ENCODE data around the gene WDR18. TPM values are rescaled to one million over a fixed set of nuclear protein-coding genes. Genes with fewer than 3 reads are reported as not detected.

Gene WDR18
- polyA plus RNA-seq, 1 of the 3 experiments (the other 2 are of a cell fraction), result 47.9 TPM

GRCh38 chr19:948842-949496 lies 35.2 kb upstream of the WDR18 start:
- Histone ChIP-seq H3K9me2 (no peaks in the 10 kb centered on the region), H3K4me2 (no peak overlapping the region), H3K4me3 (ENCODE audit: low read depth in 2 of 2, low read length in 1 of 2) (no peak overlapping the region), H3K36me3 (replicated peaks in 1 of 2; ENCODE audit: control insufficient read depth in 1 of 2, insufficient read depth in 2 of 2, low read length in 1 of 2) (peaks cover 0 to 4% of the 10 kb centered on the region in 2 experiments), H4K20me1 (ENCODE audit: insufficient read depth) (peaks cover 41% of the 10 kb centered on the region; the same call in 1 of the 2 replicates), H3K79me2 (ENCODE audit: insufficient read depth) (peaks cover 8% of the 10 kb centered on the region; the same call in 1 of the 2 replicates), H3K9ac (no peak overlapping the region), H3F3A (replicated peaks; ENCODE audit: insufficient read depth) (no peaks in the 10 kb centered on the region), H3K9me3 (no peaks in the 10 kb centered on the region), H3K27me3 (ENCODE audit: insufficient read depth) (no peaks in the 10 kb centered on the region), H3K4me1 (ENCODE audit: control insufficient read depth in 1 of 2, insufficient read depth in 2 of 2, low read depth in 1 of 2, low read length in 1 of 2) (peaks cover 0 to 20% of the 10 kb centered on the region in 2 experiments; a peak in 1 of 4 replicates), H3K27ac (ENCODE audit: low read depth in 2 of 2, low read length in 1 of 2) (no peak overlapping the region), H2AFZ (ENCODE audit: low read depth) (no peak overlapping the region)
- ChIA-PET CTCF (interaction anchor here (1.4 kb wide), 1 partner anchor 26 kb away, joined by 6 read pairs; no protein-coding TSS in a partner anchor), POLR2A (no interaction called here)
- no peak for TF ChIP-seq RFX5 (IDR thresholded peaks at IDR 0.05; ENCODE audit: low read length)
- TF ChIP-seq IRF3 (IDR thresholded peaks at IDR 0.05; ENCODE audit: low read depth, low read length), result no peak
- no peak for TF ChIP-seq RCOR1 (IDR thresholded peaks at IDR 0.05; ENCODE audit: low read length)
- no peak for TF ChIP-seq USF2 (IDR thresholded peaks at IDR 0.05; ENCODE audit: borderline replicate concordance, low read depth, low read length)
- TF ChIP-seq NRF1 (IDR thresholded peaks at IDR 0.05; ENCODE audit: low read depth, low read length), result no peak
- no peak for TF ChIP-seq RXRA (IDR thresholded peaks at IDR 0.05; ENCODE audit: borderline replicate concordance, low read depth)
- TF ChIP-seq TEAD4 (IDR thresholded peaks at IDR 0.05; ENCODE audit: borderline replicate concordance, insufficient read depth), result no peak
- TF ChIP-seq USF1 (IDR thresholded peaks at IDR 0.05; ENCODE audit: borderline replicate concordance, low read depth), result no peak
- TF ChIP-seq JUND (IDR thresholded peaks at IDR 0.05), result no peak
- TF ChIP-seq MXI1 (IDR thresholded peaks at IDR 0.05; ENCODE audit: low read depth, low read length), result no peak
- TF ChIP-seq TAF1 (IDR thresholded peaks at IDR 0.05; ENCODE audit: borderline replicate concordance, low read depth, low read length), result no peak
- TF ChIP-seq GATA2 (CRISPR knock-in tag; IDR thresholded peaks at IDR 0.05), result no peak
- TF ChIP-seq FOXM1 (IDR thresholded peaks at IDR 0.05; ENCODE audit: low read depth), result no peak
- TF ChIP-seq REST (IDR thresholded peaks at IDR 0.05; ENCODE audit: low read depth, low read length), result no peak
- no peak for TF ChIP-seq YY1 (IDR thresholded peaks at IDR 0.05; ENCODE audit: low read depth)
- no peak for TF ChIP-seq ELF1 (IDR thresholded peaks at IDR 0.05)
- no peak for TF ChIP-seq NFIC (IDR thresholded peaks at IDR 0.05; ENCODE audit: borderline replicate concordance)
- WGBS (ENCODE audit: low lambda C conversion rate), result 97% methylated on average over 15 of the region's 25 CpGs
- no peak for DNase-seq

All from SK-N-SH (cell line).